ENCODE data around the gene ITIH2.
"Not testable (repeated sequence)": the region's sequence is repeated elsewhere in the genome, so short reads cannot be mapped to it uniquely, and the experiment has no call there.

The ITIH2 gene

GRCh38 chr10:7744307-7744706 lies 41.2 kb downstream of the ITIH2 start:
- no peak for DNase-seq (ENCODE audit: low read depth)

GRCh38 chr10:7748637-7749036 lies 45.5 kb downstream of the ITIH2 start:
- not testable (repeated sequence) for DNase-seq (ENCODE audit: low read depth)

- DNase-seq (ENCODE audit: low read depth) = no peak
Observed at GRCh38 chr10:7750222-7750621, 47.1 kb downstream of the ITIH2 start.

GRCh38 chr10:7752251-7752650 lies 49.1 kb downstream of the ITIH2 start:
- no peak for DNase-seq (ENCODE audit: low read depth)

- DNase-seq (ENCODE audit: low read depth) = no peak
Observed at GRCh38 chr10:7755103-7755502, 52.0 kb downstream of the ITIH2 start.

GRCh38 chr10:7756360-7756992 lies 53.4 kb downstream of the ITIH2 start:
- no peak for DNase-seq (ENCODE audit: low read depth)

GRCh38 chr10:7763929-7764328 lies 60.8 kb downstream of the ITIH2 start:
- DNase-seq (ENCODE audit: low read depth) = no peak

GRCh38 chr10:7766241-7766640 lies 63.1 kb downstream of the ITIH2 start:
- DNase-seq (ENCODE audit: low read depth) = no peak

- no peak for DNase-seq (ENCODE audit: low read depth)
Observed at GRCh38 chr10:7767209-7767608, 64.1 kb downstream of the ITIH2 start.

- DNase-seq (ENCODE audit: low read depth) = no peak
Observed at GRCh38 chr10:7768417-7768816, 65.3 kb downstream of the ITIH2 start.

- no peak for DNase-seq (ENCODE audit: low read depth)
Observed at GRCh38 chr10:7773845-7774801, 71.0 kb downstream of the ITIH2 start.

GRCh38 chr10:7776777-7777176 lies 73.7 kb downstream of the ITIH2 start:
- no peak for DNase-seq (ENCODE audit: low read depth)

- not testable (repeated sequence) for DNase-seq (ENCODE audit: low read depth)
Observed at GRCh38 chr10:7782194-7782593, 79.1 kb downstream of the ITIH2 start.

- DNase-seq (ENCODE audit: low read depth) = no peak
Observed at GRCh38 chr10:7786430-7786829, 83.3 kb downstream of the ITIH2 start.

- no peak for DNase-seq (ENCODE audit: low read depth)
Observed at GRCh38 chr10:7787150-7787856, 84.2 kb downstream of the ITIH2 start.

- peak; percentile 95 for DNase-seq (ENCODE audit: low read depth)
Observed at GRCh38 chr10:7787857-7788638, 84.9 kb downstream of the ITIH2 start, which contains the start of the genes ATP5F1C and KIN. Gene ATP5F1C, plus strand, starts transcription at chr10:7788177. Its CDS starts 31 bp downstream, at chr10:7788208. Gene KIN, minus strand, starts transcription at chr10:7787993. Its CDS starts 60 bp downstream, at chr10:7787933.

- no peak for DNase-seq (ENCODE audit: low read depth)
Observed at GRCh38 chr10:7788639-7789286, 85.6 kb downstream of the ITIH2 start.

- no peak for DNase-seq (ENCODE audit: low read depth)
Observed at GRCh38 chr10:7789390-7789789, 86.3 kb downstream of the ITIH2 start.

GRCh38 chr10:7792541-7792940 lies 89.4 kb downstream of the ITIH2 start:
- no peak for DNase-seq (ENCODE audit: low read depth)

GRCh38 chr10:7794251-7795026 lies 91.3 kb downstream of the ITIH2 start:
- DNase-seq (ENCODE audit: low read depth) = no peak
